Ovary (tissue), 9 donors: ENCODE measurements around the gene ISYNA1. TPM values are rescaled to one million over a fixed set of nuclear protein-coding genes. Genes with fewer than 3 reads are reported as not detected.

Experiments used
- DNase-seq, 5 donors: peaks; one replicate each; pipeline ENCODE4 v3.0.0-alpha.2; 2019 to 2020
- H3K27ac ChIP-seq, 2 donors: fragments of 200-600 bp; one replicate each; pipeline versions ENCODE4 v1.5.1 to v1.8.0; 2019 to 2022
- H3K27me3 ChIP-seq: fragments of 200-600 bp; one replicate; pipeline ENCODE4 v1.8.0; 2022
- H3K36me3 ChIP-seq: fragments of 200-600 bp; sonication (generic); one replicate; pipeline ENCODE4 v1.5.1; 2019
- H3K4me1 ChIP-seq: one replicate; pipeline ENCODE4 v1.8.1; 2013; ENCODE audit warnings: mild to moderate bottlenecking, moderate library complexity; ENCODE audit not compliant: insufficient read depth
- H3K4me3 ChIP-seq: fragments of 200-600 bp; sonication (generic); one replicate; pipeline ENCODE4 v1.5.1; 2017
- H3K9me3 ChIP-seq, 2 donors: fragments of 200-600 bp in 1 of 2; sonication (generic) in 1 of 2; one replicate each; pipeline versions ENCODE4 v1.5.1 to v1.8.1; 2013 to 2019; ENCODE audit warnings: mild to moderate bottlenecking in 1 of 2, moderate library complexity in 1 of 2
- CTCF ChIP-seq, 3 donors: fragments of 450-650 bp in 2 of 3; fragments of 200-600 bp in 1 of 3; IDR thresholded peaks; one replicate each; pipeline versions ENCODE4 v1.5.1 to v1.8.0; 2016 to 2022; ENCODE audit warnings: antibody characterized with exemption in 3 of 3, mild to moderate bottlenecking in 1 of 3
- EP300 ChIP-seq: sonication (generic); formaldehyde crosslinking; IDR thresholded peaks from one replicate; pipeline ENCODE4 v1.6.1; 2017; ENCODE audit warnings: antibody characterized with exemption
- POLR2A ChIP-seq: fragments of 450-650 bp; IDR thresholded peaks from one replicate; pipeline ENCODE4 v1.6.1; 2017; ENCODE audit warnings: antibody characterized with exemption, mild to moderate bottlenecking, moderate library complexity
- WGBS, 3 donors: extraction: QIAGEN DNeasy Blood & Tissue Kit in 1 of 3; methylation state at CpG; one replicate each; pipeline versions ENCODE4 v1.1.5 to v1.1.7; 2013 to 2017; 5-methylcytosine and 5-hydroxymethylcytosine counted together
- intact Hi-C, 4 donors: fragments of 100-400 bp; cut with DNase I; formaldehyde crosslinking; loops; one replicate each; pipeline versions ENCODE4 v1.11.0 to v1.15.1; 2022 to 2023
- polyA plus RNA-seq, 2 donors: library from polyadenylated mRNA; stranded (reverse); fragments of 200-250 nt in 1 of 2; fragments of 350-450 nt in 1 of 2; fragmentation: Illumina TruSeq in 1 of 2; extraction: RNeasy Lipid Tissue Mini Kit (QIAGEN cat#74804) in 1 of 2; gene quantifications; one replicate each; pipeline ENCODE4 v1.2.3, GENCODE V29; 2013 to 2014
- total RNA-seq, 7 donors: library from RNA; depleted of rRNA in 2 of 7; stranded (reverse); fragments of >200 nt in 2 of 7; fragmentation: NEBNext Ultra II Directional in 3 of 7; extraction: Animal tissue kit (Norgen Biotek cat#: 25700) in 3 of 7; gene quantifications; one replicate each; pipeline versions ENCODE4 v1.1.0 to v1.2.4, GENCODE V29; 2016 to 2023
- donor health status: DM: no; HTN: no; CAD: no; lungs with moderate emphysema.
- donor health status: DM: no; HTN: no; CAD: no.
- donor health status: Bipolar disorder and iron deficiency.
- donor health status: DM: yes; HTN: yes; CAD: no.
- donor health status: DM: no; HTN: no; CAD: no.
- donor health status: DM: yes; HTN: yes; CAD: no.

Gene ISYNA1
- total and polyA plus RNA-seq, 9 donors = 9.6 to 345 (median 183) TPM

GRCh38 chr19:18392417-18392816 lies 45.5 kb downstream of the ISYNA1 start:
- H3K4me1 ChIP-seq = peaks cover 19% of the 10 kb centered on the region
- TF ChIP-seq POLR2A = no peak
- no peak for TF ChIP-seq CTCF (IDR thresholded peaks at IDR 0.05)
- TF ChIP-seq EP300 = no peak
- no peaks in the 10 kb centered on the region for H3K36me3 ChIP-seq
- 40% methylated on average over 11 of the region's 11 CpGs for WGBS, 3 donors
- peak; percentile 34 to 72 (median 51) for DNase-seq
- no peaks in the 10 kb centered on the region for H3K27me3 ChIP-seq
- intact Hi-C loops = loop anchor here in 1 of 4 donors (5.0 kb wide), 1 partner anchor 45 kb away; no protein-coding TSS in a partner anchor
- peak overlapping the region in 1 of 2 donors; percentile 12 for H3K27ac ChIP-seq
- no peak overlapping the region for H3K4me3 ChIP-seq
- no peaks in the 10 kb centered on the region for H3K9me3 ChIP-seq

- whole genome bisulfite sequencing, 3 donors = 63 to 83% (median 82%) methylated on average over 9 of the region's 9 CpGs
- DNase-seq = no peak
- H3K9me3 ChIP-seq = no peaks in the 10 kb centered on the region
- no peaks in the 10 kb centered on the region for H3K27me3 ChIP-seq
- H3K4me3 ChIP-seq = no peak overlapping the region
- no peaks in the 10 kb centered on the region for H3K36me3 ChIP-seq
- intact Hi-C loops = loop anchor here in 1 of 4 donors (5.0 kb wide), 1 partner anchor 44 kb away; no protein-coding TSS in a partner anchor
- TF ChIP-seq EP300 = no peak
- TF ChIP-seq POLR2A = no peak
- H3K4me1 ChIP-seq = peaks cover 11% of the 10 kb centered on the region
- H3K27ac ChIP-seq = no peak overlapping the region
Measured at GRCh38 chr19:18391509-18392075, 46.3 kb downstream of the ISYNA1 start.

GRCh38 chr19:18390065-18390907 lies 47.6 kb downstream of the ISYNA1 start:
- WGBS, 3 donors = 79 to 90% (median 82%) methylated on average over 6 of the region's 6 CpGs
- Histone ChIP-seq H3K27ac (no peak overlapping the region), H3K9me3 (no peaks in the 10 kb centered on the region), H3K4me1 (peaks cover 7% of the 10 kb centered on the region), H3K27me3 (no peaks in the 10 kb centered on the region), H3K36me3 (no peaks in the 10 kb centered on the region), H3K4me3 (no peak overlapping the region)
- no peak for TF ChIP-seq EP300
- no peak for TF ChIP-seq CTCF (IDR thresholded peaks at IDR 0.05)
- TF ChIP-seq POLR2A = no peak
- no peak for DNase-seq
- intact Hi-C loops = loop anchor here in 1 of 4 donors (5.0 kb wide), 1 partner anchor 43 kb away; no protein-coding TSS in a partner anchor

- intact Hi-C loops = loop anchor here in 2 of 4 donors (5.0 kb wide), 2 partner anchors 37 to 42 kb away; no protein-coding TSS in a partner anchor
- no peak for TF ChIP-seq CTCF (IDR thresholded peaks at IDR 0.05)
- no peak for TF ChIP-seq EP300
- TF ChIP-seq POLR2A = no peak
- H3K4me1 ChIP-seq = peaks cover 7% of the 10 kb centered on the region
Measured at GRCh38 chr19:18389726-18390064, 48.2 kb downstream of the ISYNA1 start.

More at GRCh38 chr19:18389726-18390064, 48.2 kb downstream of the ISYNA1 start:
- no peak overlapping the region for H3K27ac ChIP-seq
- DNase-seq = no peak
- H3K9me3 ChIP-seq = no peaks in the 10 kb centered on the region
- H3K27me3 ChIP-seq = no peaks in the 10 kb centered on the region
- no peaks in the 10 kb centered on the region for H3K36me3 ChIP-seq
- no peak overlapping the region for H3K4me3 ChIP-seq
